ENCODE results near the gene ATP23. TPM values are rescaled to one million over a fixed set of nuclear protein-coding genes. Genes with fewer than 3 reads are reported as not detected.
A peak's percentile ranks its signal among the peaks of the same experiment; 100 is the strongest.

ATP23 gene
- total RNA-seq, result 7.5 TPM

DNA sequence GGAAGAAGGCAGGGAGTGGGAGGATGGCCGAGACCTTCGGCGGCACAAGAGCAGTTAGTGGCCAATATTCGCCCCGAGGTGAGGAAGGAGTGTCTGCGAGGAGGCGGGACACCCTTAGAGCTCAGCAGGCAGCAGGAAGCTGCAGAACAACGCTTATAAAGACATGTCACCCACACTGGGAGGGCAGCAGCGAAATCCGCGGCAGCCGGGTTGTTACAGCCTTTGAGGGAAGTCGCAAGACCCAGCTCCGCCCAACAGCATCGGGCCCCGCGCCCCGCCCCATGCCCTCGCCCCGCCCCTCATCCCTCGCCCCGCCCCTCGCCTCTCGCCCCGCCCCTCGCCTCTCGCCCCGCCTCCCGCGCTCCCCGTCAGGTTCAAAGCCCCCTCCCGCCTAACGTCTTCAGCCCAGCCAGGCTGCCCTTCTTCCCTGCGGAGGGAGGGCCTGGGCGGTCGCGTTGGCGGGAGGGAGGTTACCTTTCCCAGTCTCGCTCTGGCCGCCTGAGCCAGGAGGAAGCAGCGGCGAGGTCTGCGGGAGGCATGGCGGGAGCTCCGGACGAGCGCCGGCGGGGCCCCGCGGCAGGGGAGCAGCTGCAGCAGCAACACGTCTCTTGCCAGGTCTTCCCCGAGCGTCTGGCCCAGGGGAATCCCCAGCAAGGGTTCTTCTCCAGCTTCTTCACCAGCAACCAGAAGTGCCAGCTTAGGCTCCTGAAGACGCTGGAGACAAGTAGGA, at the start of gene ATP23:
Gene ATP23 (plus strand): TSS at position 403 of the 730 bp plus-strand sequence. CDS start 135 bp downstream, at position 538.
- DNase-seq, result peak; percentile 87

DNA sequence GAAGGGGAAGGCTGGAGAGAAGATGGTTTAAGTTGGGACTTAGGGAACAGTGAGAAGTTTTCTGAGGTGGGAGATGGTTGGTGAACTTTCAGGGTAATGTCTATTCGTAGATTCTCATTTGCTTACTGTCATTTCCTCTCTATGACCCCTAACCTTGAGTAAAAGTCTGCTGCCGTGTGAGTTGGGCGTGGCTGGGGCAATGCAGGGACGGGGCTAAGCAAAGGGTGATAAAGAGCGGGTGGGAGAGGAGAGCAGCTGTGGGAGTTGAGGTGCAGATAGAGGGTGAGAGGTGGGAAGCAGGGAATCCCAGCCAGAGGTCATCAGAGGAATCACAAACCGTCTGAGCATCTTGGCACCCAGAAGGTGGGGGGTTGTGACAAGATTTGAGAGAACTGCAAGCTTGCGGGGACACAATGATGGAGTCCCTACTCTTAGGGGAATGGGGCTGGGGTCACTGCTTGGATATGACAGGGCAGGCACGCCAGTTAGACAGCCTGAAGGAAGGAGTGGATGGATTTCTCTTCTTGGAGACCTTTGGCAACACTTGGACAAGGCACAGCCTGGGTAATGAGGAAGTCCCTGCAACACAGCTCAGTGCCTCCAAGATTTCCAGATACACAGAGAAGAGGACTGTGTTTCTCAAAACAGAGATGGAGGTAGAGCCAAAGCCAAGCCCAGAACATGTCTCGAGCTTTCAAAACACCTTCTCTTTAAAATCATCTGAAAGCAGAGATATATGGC, 49.0 kb upstream of the ATP23 start:
- DNase-seq, result no peak

DNA sequence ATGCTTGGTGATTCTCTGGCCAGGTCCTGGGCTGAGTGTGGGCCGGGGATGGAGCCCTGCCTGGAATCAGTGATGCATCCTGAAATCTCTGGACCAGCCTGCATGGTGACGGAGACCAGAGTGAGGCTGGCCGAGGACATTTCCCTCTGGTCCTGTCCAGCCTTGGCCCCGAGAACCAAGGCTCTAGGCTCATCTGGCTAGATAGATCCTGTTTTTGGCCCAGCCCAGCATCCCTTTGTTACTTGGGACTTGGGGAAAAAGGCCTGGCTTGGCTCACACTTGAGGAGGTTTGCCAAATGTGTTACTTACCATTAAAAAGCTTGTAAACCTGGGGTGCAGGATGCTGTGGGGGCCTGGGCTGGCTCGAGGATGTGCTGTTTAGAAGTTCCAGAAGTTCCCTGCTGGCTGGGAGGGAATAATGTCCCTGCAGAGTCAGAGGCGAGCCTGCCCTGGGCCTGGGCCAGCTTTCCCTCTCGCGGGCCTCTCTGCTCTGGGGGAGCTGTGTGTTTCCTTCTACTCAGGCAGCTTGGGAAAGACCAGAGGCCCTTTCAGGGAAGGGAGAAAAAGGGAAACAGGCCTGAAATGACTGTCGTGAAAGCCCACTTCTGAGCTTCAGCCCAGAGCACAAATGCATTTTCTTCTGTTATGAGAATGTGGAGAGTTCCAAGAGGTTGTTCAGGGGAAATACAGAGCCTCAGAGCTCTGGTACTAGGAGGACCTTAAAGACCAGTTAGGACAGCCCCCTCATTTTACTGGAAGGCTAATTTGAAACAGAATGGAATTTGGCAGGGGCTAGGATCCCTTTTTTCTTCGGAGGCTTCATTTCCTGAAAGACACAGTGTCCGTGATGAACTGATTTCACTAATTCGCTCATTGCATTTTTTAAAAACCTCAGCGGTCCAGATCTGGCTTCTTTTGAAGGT, 47.7 kb upstream of the ATP23 start:
- DNase-seq, result peak; percentile 61

DNA sequence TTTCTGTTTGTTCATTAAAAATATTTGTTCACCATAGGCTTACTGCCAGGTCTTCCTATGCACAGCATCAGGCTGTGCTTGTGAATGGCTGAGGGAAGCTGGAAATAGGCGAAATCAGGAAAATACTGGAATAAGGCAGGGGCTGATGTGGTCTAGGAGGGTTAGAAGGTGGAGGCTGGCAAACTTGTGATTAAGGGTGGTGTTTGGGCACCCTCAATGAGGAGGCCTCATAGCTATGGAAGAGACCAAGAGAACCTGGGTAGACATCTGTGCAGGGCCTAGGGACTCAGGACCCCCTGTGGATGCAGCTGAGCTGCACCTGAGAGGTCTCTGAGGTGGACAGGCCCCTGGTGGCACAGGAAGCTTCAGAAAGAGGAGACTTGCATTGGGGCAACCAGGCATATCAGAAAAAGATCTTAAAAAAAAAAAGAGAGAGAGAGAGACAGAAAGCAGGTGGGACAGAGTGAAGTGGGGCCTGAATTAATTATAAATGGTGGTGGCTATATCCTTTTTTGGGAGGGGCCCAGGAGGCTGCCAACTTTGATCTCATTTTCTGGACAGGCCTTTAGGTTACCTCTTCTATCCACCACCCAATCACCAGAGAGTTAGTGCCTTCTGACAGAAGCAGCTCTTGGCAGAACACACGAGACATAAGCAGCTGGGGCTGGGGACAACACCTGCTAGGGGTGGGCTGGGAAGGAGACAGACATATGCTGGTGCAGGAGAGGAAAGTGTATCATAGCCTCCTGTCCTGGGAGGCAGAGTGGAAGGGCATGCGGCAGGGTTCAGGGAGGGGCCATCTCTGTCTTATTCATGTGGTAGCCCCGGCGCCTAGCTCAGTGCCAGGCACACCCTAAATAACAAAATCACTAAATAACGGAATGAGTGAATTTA, 46.7 kb upstream of the ATP23 start:
- no peak for DNase-seq

- no peak for DNase-seq
Measured at GRCh38 chr12:57895389-57896114, 45.8 kb upstream of the ATP23 start.

DNA sequence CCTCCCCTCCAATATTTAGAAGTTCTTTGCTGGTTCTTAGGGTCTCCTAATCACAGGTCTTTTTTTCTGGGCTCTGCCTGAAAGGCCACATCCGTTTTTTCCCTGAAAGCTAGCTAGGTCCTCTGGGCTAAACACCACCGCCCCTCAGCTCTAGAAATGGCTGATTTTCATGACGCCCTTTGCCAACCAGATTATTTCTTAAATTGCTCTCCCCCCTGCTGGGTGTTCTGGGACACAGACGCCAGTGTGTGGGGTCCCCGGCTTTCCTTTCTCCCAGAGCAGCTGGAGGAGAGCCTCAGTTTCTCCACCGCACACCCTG, 45.3 kb upstream of the ATP23 start:
- no peak for DNase-seq

DNA sequence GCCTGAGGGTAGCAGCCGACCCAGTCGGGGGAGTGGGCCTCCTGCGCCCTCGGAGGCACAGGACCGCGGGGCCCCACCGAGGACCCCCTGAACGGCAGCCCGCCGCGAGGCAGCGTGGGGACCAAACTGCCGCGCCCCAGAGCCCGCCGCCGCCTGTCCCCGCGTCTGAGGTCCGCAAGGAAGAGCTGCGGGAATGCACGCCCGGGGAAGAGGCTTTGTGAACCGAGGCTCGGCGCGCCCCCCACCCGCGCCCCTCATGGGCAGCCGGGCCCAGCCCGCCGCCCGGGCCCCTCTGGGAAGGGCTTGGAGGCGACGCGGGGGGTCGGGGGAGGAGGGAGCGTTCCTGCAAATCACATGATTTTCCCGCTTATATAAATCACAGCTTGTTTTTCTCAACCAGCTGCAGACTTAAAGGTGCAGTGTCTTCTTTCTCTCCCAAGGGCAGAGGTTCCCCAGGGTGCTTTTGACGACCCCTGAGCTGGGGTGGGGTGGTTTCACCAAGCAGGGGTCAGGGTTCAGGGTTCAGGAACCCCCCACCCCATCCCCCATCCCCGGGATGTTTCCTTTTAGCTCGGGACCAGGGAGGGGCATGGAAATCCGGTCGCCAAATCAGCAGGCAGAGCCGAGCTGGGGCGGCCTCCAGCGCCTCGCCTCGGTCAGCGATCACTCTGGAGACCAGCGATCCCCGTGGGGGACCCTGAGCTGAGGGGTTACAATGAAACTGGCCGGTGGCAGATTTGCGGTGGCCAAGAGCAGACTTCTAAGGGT, 44.7 kb upstream of the ATP23 start:
- DNase-seq, result peak; percentile 73

DNA sequence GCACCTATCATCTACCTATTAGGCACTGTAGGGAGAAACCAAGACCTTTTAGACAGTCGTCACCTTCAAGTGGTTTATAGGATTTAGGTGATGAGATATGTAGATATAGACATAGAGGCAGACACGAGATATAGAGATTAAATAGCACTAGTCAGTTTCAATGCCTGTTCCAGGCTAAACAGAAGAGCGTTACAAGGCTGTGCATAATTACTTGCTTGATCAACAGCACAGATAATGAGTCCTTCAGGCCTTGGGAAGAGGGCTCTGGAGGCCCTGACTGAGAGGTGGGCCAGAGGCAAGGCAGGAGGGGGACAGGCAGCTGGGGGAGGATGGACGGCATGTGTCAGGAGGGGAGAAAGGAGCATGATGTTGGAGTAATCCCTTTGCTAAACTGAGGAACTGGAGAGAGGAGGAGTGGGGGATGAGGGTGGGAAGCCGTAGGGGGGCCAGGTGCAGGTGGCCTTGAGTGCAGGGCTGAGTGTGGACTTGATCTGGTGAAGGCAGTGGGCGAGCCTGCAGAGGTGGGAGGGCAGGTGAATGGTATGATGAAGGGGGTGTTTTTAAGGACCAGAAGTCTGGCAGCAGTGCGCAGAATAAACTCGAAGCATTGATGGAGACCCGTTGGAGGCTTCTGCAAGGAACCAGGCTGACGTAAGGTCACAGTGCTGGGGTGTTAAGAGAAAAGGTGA, 43.9 kb upstream of the ATP23 start:
- no peak for DNase-seq

DNA sequence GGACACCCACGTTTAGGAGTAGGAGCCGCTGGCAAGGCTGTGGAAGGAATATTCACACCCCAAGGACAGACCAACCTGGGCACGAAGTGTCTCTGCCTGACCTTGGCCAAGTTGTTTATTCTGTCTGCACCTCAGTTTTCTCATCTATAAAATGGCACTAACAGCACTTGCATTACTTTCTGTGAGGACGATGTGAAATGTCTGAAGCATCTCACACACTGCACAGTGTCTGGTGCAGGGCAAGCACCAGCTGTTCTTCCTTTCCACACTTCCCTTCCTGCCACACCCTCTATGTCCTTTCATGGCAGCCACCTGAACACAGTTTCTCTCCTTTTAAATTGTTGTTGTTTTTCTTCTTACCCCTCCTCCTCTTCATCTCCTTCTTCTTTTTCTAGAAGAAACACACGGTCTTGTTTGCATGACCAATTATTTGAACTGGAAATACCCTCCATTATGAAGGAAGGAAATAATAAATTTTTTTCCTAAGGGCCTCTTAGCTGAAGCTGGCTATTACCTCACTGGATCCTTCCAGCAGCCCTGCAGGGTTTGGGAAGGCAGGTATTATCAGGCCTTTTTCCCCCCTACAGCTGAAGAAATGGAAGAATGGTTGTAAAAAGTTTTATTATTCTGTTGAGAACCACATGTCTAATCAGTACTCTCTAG, 42.9 kb upstream of the ATP23 start:
- DNase-seq, result no peak

DNA sequence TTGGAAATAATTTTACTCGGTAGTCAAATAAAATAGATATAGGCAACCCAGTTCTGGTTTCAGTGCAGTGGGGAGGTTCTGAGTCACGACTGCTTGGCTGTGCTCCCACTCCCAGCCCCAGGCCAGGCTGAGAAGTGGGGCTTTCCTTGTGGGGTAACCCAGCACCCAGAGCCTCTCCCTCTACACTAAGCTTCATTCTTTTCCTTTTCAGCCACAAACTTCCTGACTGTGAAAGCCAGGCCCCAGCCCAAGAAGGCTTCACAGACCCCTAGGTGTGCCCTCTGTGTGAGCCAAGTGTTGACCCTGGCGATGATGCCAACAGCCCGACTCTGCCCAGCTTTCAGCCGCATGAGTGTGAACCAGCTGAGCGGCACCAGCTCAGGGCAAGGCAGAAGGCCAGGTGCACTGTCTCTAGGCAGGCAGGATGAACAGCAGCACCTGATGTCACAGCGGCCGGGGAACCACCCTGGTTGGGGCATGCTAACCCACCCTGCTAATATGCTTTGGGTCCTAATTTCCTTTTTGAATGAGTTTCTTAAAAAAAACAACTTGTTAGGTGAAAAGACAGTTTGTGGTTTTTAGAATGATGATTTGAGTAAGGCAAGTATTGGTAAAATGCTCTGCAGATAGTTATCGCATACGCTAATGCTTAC, 42.2 kb upstream of the ATP23 start:
- DNase-seq, result no peak

DNA sequence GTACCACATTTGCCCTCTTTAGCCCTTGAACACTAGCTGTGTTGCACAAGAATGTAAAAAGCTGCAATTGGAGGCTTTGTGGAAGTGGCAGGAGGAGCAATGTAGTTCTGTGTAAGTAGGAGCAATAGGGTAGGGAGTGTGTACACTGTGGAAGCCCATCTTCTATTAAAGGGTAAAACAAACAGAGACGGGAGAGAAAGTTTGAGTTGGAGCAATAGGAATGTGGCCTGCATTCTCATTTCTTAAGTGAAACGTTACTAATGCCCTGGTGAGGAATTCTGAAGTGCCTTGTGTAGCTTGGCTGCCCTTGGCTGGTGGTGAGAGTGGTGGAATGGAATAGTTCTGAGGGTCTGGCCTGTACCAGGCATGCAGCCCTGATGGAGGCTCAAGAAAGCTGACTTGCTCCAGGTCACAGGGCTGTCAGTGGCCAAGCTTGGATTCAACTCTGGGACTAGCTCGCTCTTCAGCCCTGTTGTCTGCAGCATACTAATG, 38.8 kb upstream of the ATP23 start:
- DNase-seq, result no peak

DNA sequence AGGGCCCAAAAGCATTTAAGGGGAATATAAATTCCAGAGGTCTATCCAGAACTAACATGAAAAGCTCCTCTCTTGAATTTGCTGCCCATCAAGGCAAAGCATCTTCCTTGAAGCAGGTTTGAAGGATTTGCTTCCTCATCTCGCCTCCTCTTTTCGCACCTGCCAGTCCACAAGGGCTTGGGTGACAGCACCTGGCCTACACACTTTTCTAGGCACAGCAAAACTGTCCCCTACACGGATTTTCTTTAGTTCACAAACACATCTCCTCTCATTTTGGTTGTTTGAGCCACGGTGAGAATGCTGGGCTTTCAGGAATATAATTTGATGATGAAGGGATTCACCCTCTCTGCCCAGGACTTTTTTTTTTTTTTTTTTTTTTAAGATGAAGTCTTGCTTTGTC, 36.9 kb upstream of the ATP23 start:
- no peak for DNase-seq

DNA sequence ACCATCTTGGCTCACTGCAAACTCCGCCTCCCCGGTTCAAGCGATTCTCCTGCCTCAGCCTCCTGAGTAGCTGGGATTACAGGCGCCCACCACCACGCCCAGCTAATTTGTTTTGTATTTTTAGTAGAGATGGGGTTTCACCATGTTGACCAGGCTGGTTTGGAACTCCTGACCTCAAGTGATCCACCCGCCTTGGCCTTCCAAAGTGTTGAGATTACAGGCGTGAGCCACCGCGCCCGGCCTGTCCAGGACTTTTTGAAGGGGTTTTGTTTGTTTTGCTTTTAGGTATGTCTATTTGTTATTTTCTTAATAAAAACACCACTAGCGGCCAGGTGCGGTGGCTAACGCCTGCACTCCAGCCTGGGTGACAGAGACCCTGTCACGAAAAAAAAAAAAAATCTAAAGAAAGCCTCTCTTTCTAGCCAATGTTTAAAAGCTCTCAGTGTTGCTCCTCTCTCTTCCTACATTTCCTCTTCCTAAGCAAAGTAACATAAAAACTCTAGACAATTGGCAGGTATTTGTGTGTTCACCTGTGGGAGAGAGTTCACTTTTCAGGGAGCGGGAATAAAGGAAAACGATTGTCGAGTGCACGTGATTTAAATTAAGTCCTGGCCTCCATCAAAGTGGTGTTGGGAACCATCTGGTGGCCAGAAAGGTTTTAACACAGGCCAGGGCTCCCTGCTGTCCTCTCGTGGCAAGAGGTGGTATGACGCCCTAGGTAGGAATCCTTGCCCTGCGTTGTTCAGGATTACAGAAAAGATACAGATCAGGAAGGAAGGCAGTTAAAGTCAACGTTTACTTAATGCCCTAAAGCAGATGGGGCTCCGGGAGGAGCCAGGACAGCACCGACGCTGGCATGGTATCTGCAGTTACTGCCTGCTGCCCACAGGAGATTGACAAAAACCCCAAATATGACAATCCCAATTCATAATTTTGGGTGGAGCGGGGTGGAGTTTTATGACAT, 36.2 kb upstream of the ATP23 start:
- DNase-seq, result peak; percentile 79

- DNase-seq, result no peak
Measured at GRCh38 chr12:57905812-57906475, 35.4 kb upstream of the ATP23 start.

DNA sequence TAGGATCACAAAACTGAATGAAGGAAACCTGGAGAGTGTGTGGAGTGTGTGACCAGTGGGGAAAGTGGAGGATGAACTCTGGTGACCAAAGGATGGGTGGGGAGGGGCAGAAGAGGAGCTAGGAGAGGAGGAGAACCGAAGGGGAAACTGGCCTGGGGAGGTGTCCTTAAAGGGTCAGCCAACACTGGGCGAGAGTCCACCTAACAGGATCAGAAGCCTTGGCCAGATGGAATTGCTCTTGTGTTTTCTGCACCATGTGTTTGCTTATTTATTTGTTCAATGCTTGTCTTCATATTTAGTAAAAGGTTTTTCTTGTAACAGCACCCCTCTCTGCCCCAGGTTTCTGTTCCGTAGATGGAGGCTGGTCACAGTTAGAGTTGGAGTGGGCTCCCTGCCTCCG, 34.5 kb upstream of the ATP23 start:
- no peak for DNase-seq

- DNase-seq, result no peak
Measured at GRCh38 chr12:57907281-57907680, 34.1 kb upstream of the ATP23 start.

DNA sequence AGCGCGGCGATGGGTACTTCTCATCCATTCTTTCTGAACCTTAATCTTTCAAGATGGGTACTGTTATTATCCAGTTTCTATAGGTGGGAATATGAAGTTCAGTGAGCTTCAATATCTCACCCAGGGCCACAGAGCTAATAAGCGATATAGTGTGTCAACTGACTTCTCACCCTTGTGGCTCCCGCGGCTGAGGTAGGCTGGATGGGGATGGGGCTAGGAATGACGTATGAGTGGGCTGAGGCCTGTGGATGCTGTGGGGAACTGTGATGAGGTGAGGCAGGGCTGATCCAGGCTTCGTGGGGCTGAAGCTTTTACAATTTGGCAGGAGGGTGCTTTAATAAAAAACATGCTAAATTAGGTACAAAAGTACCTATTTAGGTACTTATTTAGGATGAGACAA, 32.9 kb upstream of the ATP23 start:
- DNase-seq, result no peak

All from occipital lobe (tissue), 2 donors.